DND-41 (cell line): Measurements from ENCODE around the gene AK8.

Experiments used
- ATAC-seq: fragments of 200-7000 bp; cut with Tn5 transposase; 3 replicates; pipeline ENCODE4 v1.9.1; 2021; ENCODE audit warnings: low read depth; ENCODE audit not compliant: insufficient read depth
- DNase-seq: peaks from one replicate; pipeline ENCODE4 v3.0.0-alpha.2; 2020
- H2AFZ ChIP-seq: 2 replicates; pipeline ENCODE4 v1.6.0; 2012; ENCODE audit warnings: low read depth, low read length
- H3K27ac ChIP-seq: 2 replicates; pipeline ENCODE4 v1.5.1; 2012; ENCODE audit warnings: low read length, inconsistent platforms
- H3K27me3 ChIP-seq: fragments of 200-600 bp; sonication (generic); 2 replicates; pipeline ENCODE4 v1.6.0; 2012; ENCODE audit warnings: low read length, mild to moderate bottlenecking, inconsistent platforms; ENCODE audit not compliant: insufficient read depth, poor library complexity
- H3K36me3 ChIP-seq: 2 replicates; pipeline ENCODE4 v1.5.1; 2012; ENCODE audit warnings: low read length, inconsistent platforms; ENCODE audit not compliant: insufficient read depth
- H3K4me1 ChIP-seq: 2 replicates; pipeline ENCODE4 v1.5.1; 2012; ENCODE audit warnings: mild to moderate bottlenecking, low read length; ENCODE audit not compliant: insufficient read depth
- H3K4me2 ChIP-seq: 2 replicates; pipeline ENCODE4 v1.6.0; 2012; ENCODE audit warnings: mild to moderate bottlenecking, moderate library complexity, low read length, inconsistent platforms; ENCODE audit not compliant: insufficient read depth
- H3K4me3 ChIP-seq, 2 experiments: fragments of 200-600 bp in 1 of 2; shearing (Covaris generic) in 1 of 2; 2 replicates each; pipeline ENCODE4 v1.5.1; 2012 to 2016; ENCODE audit warnings: inconsistent platforms in 2 of 2, low read length in 2 of 2, mild to moderate bottlenecking in 2 of 2, low read depth in 1 of 2, moderate library complexity in 1 of 2
- H3K79me2 ChIP-seq: 2 replicates; pipeline ENCODE4 v1.6.0; 2012; ENCODE audit warnings: low read length, inconsistent platforms; ENCODE audit not compliant: insufficient read depth
- H3K9ac ChIP-seq: 2 replicates; pipeline ENCODE4 v1.6.0; 2012; ENCODE audit warnings: low read depth, mild to moderate bottlenecking, inconsistent platforms, low read length, moderate library complexity
- H3K9me3 ChIP-seq: 2 replicates; pipeline ENCODE4 v1.5.1; 2012; ENCODE audit warnings: low read length, moderate library complexity, mild to moderate bottlenecking, inconsistent platforms; ENCODE audit not compliant: insufficient read depth, severe bottlenecking
- H4K20me1 ChIP-seq: 2 replicates; pipeline ENCODE4 v1.6.0; 2012; ENCODE audit warnings: low read length; ENCODE audit not compliant: insufficient read depth
- EZH2 ChIP-seq: IDR thresholded peaks from 3 replicates; pipeline ENCODE4 v1.6.1; 2012; ENCODE audit warnings: borderline replicate concordance, low read depth, mild to moderate bottlenecking, moderate library complexity, low read length, inconsistent platforms; ENCODE audit not compliant: severe bottlenecking
- TF ChIP-seq, protein P1 (sequence below): IDR thresholded peaks from 2 replicates; pipeline ENCODE4 v1.5.1; 2012; ENCODE audit warnings: borderline replicate concordance, low read length, moderate library complexity, mild to moderate bottlenecking; ENCODE audit not compliant: poor library complexity, severe bottlenecking; ENCODE audit errors: extremely low read depth

AK8 gene

DNA sequence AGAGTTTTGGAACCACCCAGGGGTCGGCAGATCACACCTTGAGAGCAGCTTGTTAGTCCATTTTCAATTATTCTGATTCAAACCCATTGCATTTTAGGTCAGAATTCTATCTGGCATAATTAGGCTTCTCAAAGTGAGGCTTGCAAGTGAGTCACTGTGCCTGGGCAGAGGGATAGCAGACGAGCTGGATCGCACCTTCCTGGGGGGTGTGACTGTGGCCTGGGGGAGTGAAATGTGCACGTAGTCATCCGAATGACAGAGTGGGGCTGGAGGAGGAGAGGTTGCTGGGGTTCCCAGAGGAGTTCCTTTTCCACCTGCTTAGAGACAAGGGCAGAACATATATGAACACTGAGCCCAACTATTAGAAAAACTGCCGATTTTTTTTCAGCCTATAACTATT, 32.3 kb upstream of the AK8 start:
- peaks cover 43% of the 10 kb centered on the region for H3K36me3 ChIP-seq
- no peak overlapping the region for H3K4me3 ChIP-seq
- H3K79me2 ChIP-seq: no peaks in the 10 kb centered on the region
- H3K9me3 ChIP-seq: no peaks in the 10 kb centered on the region
- H4K20me1 ChIP-seq: no peaks in the 10 kb centered on the region
- no peaks in the 10 kb centered on the region for H3K4me1 ChIP-seq
- DNase-seq: no peak
- H2AFZ ChIP-seq: no peak overlapping the region
- no peak for ATAC-seq
- H3K27ac ChIP-seq: no peak overlapping the region
- no peak overlapping the region for H3K9ac ChIP-seq
- TF ChIP-seq, protein P1, sequence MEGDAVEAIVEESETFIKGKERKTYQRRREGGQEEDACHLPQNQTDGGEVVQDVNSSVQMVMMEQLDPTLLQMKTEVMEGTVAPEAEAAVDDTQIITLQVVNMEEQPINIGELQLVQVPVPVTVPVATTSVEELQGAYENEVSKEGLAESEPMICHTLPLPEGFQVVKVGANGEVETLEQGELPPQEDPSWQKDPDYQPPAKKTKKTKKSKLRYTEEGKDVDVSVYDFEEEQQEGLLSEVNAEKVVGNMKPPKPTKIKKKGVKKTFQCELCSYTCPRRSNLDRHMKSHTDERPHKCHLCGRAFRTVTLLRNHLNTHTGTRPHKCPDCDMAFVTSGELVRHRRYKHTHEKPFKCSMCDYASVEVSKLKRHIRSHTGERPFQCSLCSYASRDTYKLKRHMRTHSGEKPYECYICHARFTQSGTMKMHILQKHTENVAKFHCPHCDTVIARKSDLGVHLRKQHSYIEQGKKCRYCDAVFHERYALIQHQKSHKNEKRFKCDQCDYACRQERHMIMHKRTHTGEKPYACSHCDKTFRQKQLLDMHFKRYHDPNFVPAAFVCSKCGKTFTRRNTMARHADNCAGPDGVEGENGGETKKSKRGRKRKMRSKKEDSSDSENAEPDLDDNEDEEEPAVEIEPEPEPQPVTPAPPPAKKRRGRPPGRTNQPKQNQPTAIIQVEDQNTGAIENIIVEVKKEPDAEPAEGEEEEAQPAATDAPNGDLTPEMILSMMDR: no peak
- no peak for TF ChIP-seq EZH2
- no peak overlapping the region for H3K4me2 ChIP-seq
- H3K27me3 ChIP-seq: no peaks in the 10 kb centered on the region

DNA sequence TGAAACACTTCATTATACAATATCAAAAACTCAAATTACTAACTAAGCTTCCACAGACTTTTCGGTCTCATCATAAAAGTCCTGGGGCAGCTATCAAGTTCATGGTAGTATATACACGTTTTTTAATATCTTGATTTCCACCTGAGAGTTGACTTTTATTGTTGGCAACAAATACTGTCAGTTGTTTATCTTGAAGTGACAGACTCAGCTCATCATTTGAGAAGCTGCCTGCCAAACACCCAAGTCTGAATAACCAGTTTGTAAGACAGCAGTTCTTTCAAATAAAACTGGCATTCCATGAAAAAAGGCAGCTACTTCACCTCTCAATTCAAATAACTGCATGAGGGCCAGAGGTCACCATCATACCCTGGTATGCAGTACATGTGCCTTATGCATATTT, 31.2 kb upstream of the AK8 start:
- Histone ChIP-seq H3K4me2 (no peak overlapping the region), H3K36me3 (peaks cover 47% of the 10 kb centered on the region)

GRCh38 chr9:132908635-132909034, 30.6 kb upstream of the AK8 start:
- ATAC-seq: no peak
- no peak for DNase-seq
- no peak overlapping the region for H3K4me3 ChIP-seq
- TF ChIP-seq, protein P1: no peak
- TF ChIP-seq EZH2: no peak
- H3K4me2 ChIP-seq: no peak overlapping the region
- no peak overlapping the region for H2AFZ ChIP-seq
- peaks cover 54% of the 10 kb centered on the region for H3K36me3 ChIP-seq
- no peaks in the 10 kb centered on the region for H3K27me3 ChIP-seq
- H3K79me2 ChIP-seq: no peaks in the 10 kb centered on the region
- no peak overlapping the region for H3K27ac ChIP-seq
- H3K4me1 ChIP-seq: no peaks in the 10 kb centered on the region
- H3K9ac ChIP-seq: no peak overlapping the region
- no peaks in the 10 kb centered on the region for H4K20me1 ChIP-seq
- no peaks in the 10 kb centered on the region for H3K9me3 ChIP-seq

More for the DNA sequence above, 31.2 kb upstream of the AK8 start:
- no peak for TF ChIP-seq EZH2
- TF ChIP-seq, protein P1: no peak
- Histone ChIP-seq H4K20me1 (no peaks in the 10 kb centered on the region), H3K79me2 (no peaks in the 10 kb centered on the region), H3K9ac (no peak overlapping the region), H2AFZ (no peak overlapping the region), H3K27me3 (no peaks in the 10 kb centered on the region), H3K4me1 (no peaks in the 10 kb centered on the region), H3K27ac (no peak overlapping the region), H3K4me3 (no peak overlapping the region), H3K9me3 (no peaks in the 10 kb centered on the region)
- no peak for DNase-seq
- ATAC-seq: no peak

DNA sequence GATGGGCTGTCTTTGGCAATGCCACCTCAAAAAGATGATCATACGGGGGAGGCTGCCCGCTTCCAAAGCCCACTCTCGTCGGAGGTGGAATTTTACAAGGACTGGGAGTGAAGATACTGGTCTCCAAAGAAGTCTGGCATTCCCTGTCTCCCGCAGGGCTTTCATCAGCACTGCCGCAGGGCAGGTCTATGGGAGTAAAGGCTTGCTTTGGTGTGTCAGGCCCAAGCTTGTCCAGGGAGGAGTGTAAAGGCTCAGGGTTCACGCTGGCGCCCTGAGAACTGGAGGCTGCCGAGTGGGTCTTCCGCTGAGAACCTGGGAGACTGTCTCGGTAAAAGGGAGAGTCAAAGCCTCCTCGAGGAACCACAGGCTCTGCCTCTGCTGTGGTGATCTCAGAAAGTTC, 27.6 kb upstream of the AK8 start:
- H3K36me3 ChIP-seq: peaks cover 60% of the 10 kb centered on the region
- H3K27ac ChIP-seq: no peak overlapping the region
- no peaks in the 10 kb centered on the region for H3K9me3 ChIP-seq
- H3K79me2 ChIP-seq: no peaks in the 10 kb centered on the region
- peaks cover 8% of the 10 kb centered on the region for H3K4me1 ChIP-seq
- no peaks in the 10 kb centered on the region for H3K27me3 ChIP-seq
- H4K20me1 ChIP-seq: no peaks in the 10 kb centered on the region
- ATAC-seq (no peak), DNase-seq (no peak)
- H2AFZ ChIP-seq: no peak overlapping the region
- H3K4me3 ChIP-seq: no peak overlapping the region
- no peak overlapping the region for H3K4me2 ChIP-seq
- TF ChIP-seq, protein P1: no peak
- no peak for TF ChIP-seq EZH2
- no peak overlapping the region for H3K9ac ChIP-seq
